ENCODE results near the gene ZNF543. TPM values are rescaled to one million over a fixed set of nuclear protein-coding genes. Genes with fewer than 3 reads are reported as not detected.
A peak's percentile ranks its signal among the peaks of the same experiment; 100 is the strongest.
"Not testable (repeated sequence)": the region's sequence is repeated elsewhere in the genome, so short reads cannot be mapped to it uniquely, and the experiment has no call there.

The ZNF543 gene
- total RNA-seq (2014; rRNA removed; shearing (Covaris generic)), result 6.0 and 11.0 TPM in 2 replicates

GRCh38 chr19:57320180-57321084 is at the start of gene ZNF543:
ZNF543 (plus strand) TSS chr19:57320472; CDS start chr19:57320854, 382 bp downstream.
- Histone ChIP-seq H3K4me3 (peak within 1 kb of the TSS; percentile 62), H3K27ac (peak within 1 kb of the TSS; percentile 64), H3K4me1 (replicated peaks) (peaks cover 10% of the 10 kb centered on the region), H3K9me3 (replicated peaks) (no peaks in the 10 kb centered on the region), H3K27me3 (replicated peaks) (no peaks in the 10 kb centered on the region; the same call in 1 of the 2 replicates), H3K36me3 (peaks cover 25% of the 10 kb centered on the region)
- DNase-seq (ENCODE audit: low read depth in 1 of 2, low spot score in 2 of 2), result peak; percentile 88 to 95

- H3K27me3 ChIP-seq (replicated peaks), result no peaks in the 10 kb centered on the region
Observed at GRCh38 chr19:57271280-57271679, 49.0 kb upstream of the ZNF543 start.

GRCh38 chr19:57273014-57273413 is 47.3 kb upstream of the ZNF543 start:
- H3K27me3 ChIP-seq (replicated peaks), result no peaks in the 10 kb centered on the region
- DNase-seq (ENCODE audit: low read depth in 1 of 2, low spot score in 2 of 2), result no peak

More at GRCh38 chr19:57271280-57271679, 49.0 kb upstream of the ZNF543 start:
- Histone ChIP-seq H3K9me3 (replicated peaks) (no peaks in the 10 kb centered on the region), H3K36me3 (no peaks in the 10 kb centered on the region), H3K4me3 (no peak overlapping the region), H3K27ac (no peak overlapping the region), H3K4me1 (replicated peaks) (peaks cover 14% of the 10 kb centered on the region)
- no peak for DNase-seq (ENCODE audit: low read depth in 1 of 2, low spot score in 2 of 2)

GRCh38 chr19:57276430-57276829 is 43.8 kb upstream of the ZNF543 start:
- Histone ChIP-seq H3K9me3 (replicated peaks) (no peaks in the 10 kb centered on the region), H3K36me3 (peaks cover 9% of the 10 kb centered on the region), H3K4me3 (no peak overlapping the region), H3K27ac (no peak overlapping the region), H3K4me1 (replicated peaks) (peaks cover 6% of the 10 kb centered on the region), H3K27me3 (replicated peaks) (no peaks in the 10 kb centered on the region)
- no peak for DNase-seq (ENCODE audit: low read depth in 1 of 2, low spot score in 2 of 2)

More at GRCh38 chr19:57273014-57273413, 47.3 kb upstream of the ZNF543 start:
- Histone ChIP-seq H3K4me3 (no peak overlapping the region), H3K9me3 (replicated peaks) (no peaks in the 10 kb centered on the region), H3K27ac (no peak overlapping the region), H3K36me3 (no peaks in the 10 kb centered on the region), H3K4me1 (replicated peaks) (peaks cover 14% of the 10 kb centered on the region)

- Histone ChIP-seq H3K36me3 (peaks cover 19% of the 10 kb centered on the region), H3K4me1 (replicated peaks) (peaks cover 14% of the 10 kb centered on the region)
- not testable (repeated sequence) for H3K27ac ChIP-seq; H3K9me3 ChIP-seq (replicated peaks); DNase-seq (ENCODE audit: low read depth in 1 of 2, low spot score in 2 of 2); H3K27me3 ChIP-seq (replicated peaks); H3K4me3 ChIP-seq
Observed at GRCh38 chr19:57278481-57278880, 41.8 kb upstream of the ZNF543 start.

GRCh38 chr19:57279418-57280164 is 40.7 kb upstream of the ZNF543 start:
- peak overlapping the region; percentile 98 for H3K27ac ChIP-seq
- no peaks in the 10 kb centered on the region for H3K9me3 ChIP-seq (replicated peaks)
- H3K27me3 ChIP-seq (replicated peaks), result no peaks in the 10 kb centered on the region
- peak; percentile 91 to 92 for DNase-seq (ENCODE audit: low read depth in 1 of 2, low spot score in 2 of 2)
- H3K36me3 ChIP-seq, result peaks cover 27% of the 10 kb centered on the region
- H3K4me3 ChIP-seq, result peak overlapping the region; percentile 66
- peaks cover 14% of the 10 kb centered on the region for H3K4me1 ChIP-seq (replicated peaks)

- H3K9me3 ChIP-seq (replicated peaks), result no peaks in the 10 kb centered on the region
- H3K36me3 ChIP-seq, result peaks cover 35% of the 10 kb centered on the region
- DNase-seq (ENCODE audit: low read depth in 1 of 2, low spot score in 2 of 2), result peak; percentile 94 to 97
- H3K4me3 ChIP-seq, result peak within 1 kb of the TSS; percentile 66
- H3K27ac ChIP-seq, result peak within 1 kb of the TSS; percentile 98
- H3K27me3 ChIP-seq (replicated peaks), result no peaks in the 10 kb centered on the region
- peaks cover 14% of the 10 kb centered on the region for H3K4me1 ChIP-seq (replicated peaks)
Observed at GRCh38 chr19:57280165-57280961, 39.9 kb upstream of the ZNF543 start, which contains the start of gene ZNF460. ZNF460 (plus strand) TSS chr19:57280485; CDS start chr19:57280807, 322 bp downstream.

- H3K27ac ChIP-seq, result peak overlapping the region; percentile 98
- peak in 1 of 2 experiments; percentile 24 for DNase-seq (ENCODE audit: low read depth in 1 of 2, low spot score in 2 of 2)
Observed at GRCh38 chr19:57280962-57281400, 39.3 kb upstream of the ZNF543 start.

GRCh38 chr19:57282011-57282643 is 38.1 kb upstream of the ZNF543 start:
- peaks cover 53% of the 10 kb centered on the region for H3K36me3 ChIP-seq
- no peak overlapping the region for H3K4me3 ChIP-seq
- no peak overlapping the region for H3K27ac ChIP-seq
- peaks cover 14% of the 10 kb centered on the region for H3K4me1 ChIP-seq (replicated peaks)
- DNase-seq (ENCODE audit: low read depth in 1 of 2, low spot score in 2 of 2), result no peak
- H3K9me3 ChIP-seq (replicated peaks), result no peaks in the 10 kb centered on the region
- no peaks in the 10 kb centered on the region for H3K27me3 ChIP-seq (replicated peaks)

More at GRCh38 chr19:57280962-57281400, 39.3 kb upstream of the ZNF543 start:
- Histone ChIP-seq H3K4me3 (peak overlapping the region; percentile 66), H3K9me3 (replicated peaks) (no peaks in the 10 kb centered on the region), H3K27me3 (replicated peaks) (no peaks in the 10 kb centered on the region), H3K4me1 (replicated peaks) (peaks cover 14% of the 10 kb centered on the region), H3K36me3 (peaks cover 41% of the 10 kb centered on the region)

GRCh38 chr19:57288373-57288772 is 31.9 kb upstream of the ZNF543 start:
- Histone ChIP-seq H3K4me3 (no peak overlapping the region), H3K27ac (no peak overlapping the region), H3K27me3 (replicated peaks) (no peaks in the 10 kb centered on the region), H3K4me1 (replicated peaks) (no peaks in the 10 kb centered on the region), H3K36me3 (peaks cover 97% of the 10 kb centered on the region), H3K9me3 (replicated peaks) (peaks cover 12% of the 10 kb centered on the region)
- no peak for DNase-seq (ENCODE audit: low read depth in 1 of 2, low spot score in 2 of 2)

GRCh38 chr19:57290970-57291369 is 29.3 kb upstream of the ZNF543 start:
- no peaks in the 10 kb centered on the region for H3K4me1 ChIP-seq (replicated peaks)
- H3K4me3 ChIP-seq, result no peak overlapping the region
- H3K27ac ChIP-seq, result no peak overlapping the region
- H3K9me3 ChIP-seq (replicated peaks), result peaks cover 18% of the 10 kb centered on the region
- DNase-seq (ENCODE audit: low read depth in 1 of 2, low spot score in 2 of 2), result no peak
- no peaks in the 10 kb centered on the region for H3K27me3 ChIP-seq (replicated peaks)
- peaks cover 99% of the 10 kb centered on the region for H3K36me3 ChIP-seq

GRCh38 chr19:57292547-57292946 is 27.7 kb upstream of the ZNF543 start:
- H3K36me3 ChIP-seq, result peaks cover 94% of the 10 kb centered on the region

More at GRCh38 chr19:57292547-57292946, 27.7 kb upstream of the ZNF543 start:
- H3K27ac ChIP-seq, result no peak overlapping the region
- no peaks in the 10 kb centered on the region for H3K27me3 ChIP-seq (replicated peaks)
- no peak for DNase-seq (ENCODE audit: low read depth in 1 of 2, low spot score in 2 of 2)
- H3K4me1 ChIP-seq (replicated peaks), result no peaks in the 10 kb centered on the region
- peaks cover 18% of the 10 kb centered on the region for H3K9me3 ChIP-seq (replicated peaks)
- H3K4me3 ChIP-seq, result no peak overlapping the region

Measured in SJSA1 (cell line).